ENCODE data around the gene SYCN. TPM values are rescaled to one million over a fixed set of nuclear protein-coding genes. Genes with fewer than 3 reads are reported as not detected.
"Not testable (repeated sequence)": the region's sequence is repeated elsewhere in the genome, so short reads cannot be mapped to it uniquely, and the experiment has no call there.

SYCN gene
- total and polyA plus RNA-seq, 2 experiments from 2014 or later = not detected

DNA sequence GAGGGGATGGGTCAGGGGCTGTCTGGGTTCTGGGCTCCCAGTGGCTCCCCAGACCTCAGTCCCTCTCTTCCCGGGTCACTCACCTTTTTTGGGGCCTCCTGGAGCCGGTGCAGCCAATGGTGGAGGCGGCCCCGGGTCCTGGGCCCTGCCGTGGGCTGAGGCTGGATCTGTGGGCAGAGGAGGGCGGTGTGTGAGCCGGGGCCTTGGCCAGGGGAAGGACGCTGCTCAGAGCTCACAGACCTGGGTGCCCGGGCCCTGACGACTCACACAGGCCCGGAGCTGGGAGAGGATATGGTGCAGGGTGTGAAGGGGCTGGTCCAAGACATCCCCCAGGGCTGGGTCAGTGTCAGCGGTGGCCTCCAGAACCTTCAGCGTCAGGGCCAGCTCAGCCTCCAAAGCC, 39.7 kb upstream of the SYCN start:
- H3K79me2 ChIP-seq (ENCODE audit: insufficient read depth); H3K9me2 ChIP-seq (ENCODE audit: insufficient read depth); DNase-seq; H3K4me1 ChIP-seq (ENCODE audit: insufficient read depth); H3K4me2 ChIP-seq (ENCODE audit: unreplicated experiment); H3K9ac ChIP-seq; H3K4me3 ChIP-seq; H4K20me1 ChIP-seq (ENCODE audit: insufficient read depth); H3K36me3 ChIP-seq (ENCODE audit: low read depth); H2AFZ ChIP-seq; H3K9me3 ChIP-seq (ENCODE audit: low read depth); H3K27ac ChIP-seq; H3F3A ChIP-seq (ENCODE audit: insufficient read depth); in situ Hi-C loops (cut with MboI): not testable (repeated sequence)
- 53 to 63% methylated on average over 8 to 13 of the region's 13 CpGs for WGBS, 2 experiments (ENCODE audit: low coverage in 1 of 2, low lambda C conversion rate in 2 of 2, missing lambda C conversion rate in 2 of 2)
- peaks cover 40% of the 10 kb centered on the region for H3K27me3 ChIP-seq (replicated peaks; ENCODE audit: insufficient read depth)

DNA sequence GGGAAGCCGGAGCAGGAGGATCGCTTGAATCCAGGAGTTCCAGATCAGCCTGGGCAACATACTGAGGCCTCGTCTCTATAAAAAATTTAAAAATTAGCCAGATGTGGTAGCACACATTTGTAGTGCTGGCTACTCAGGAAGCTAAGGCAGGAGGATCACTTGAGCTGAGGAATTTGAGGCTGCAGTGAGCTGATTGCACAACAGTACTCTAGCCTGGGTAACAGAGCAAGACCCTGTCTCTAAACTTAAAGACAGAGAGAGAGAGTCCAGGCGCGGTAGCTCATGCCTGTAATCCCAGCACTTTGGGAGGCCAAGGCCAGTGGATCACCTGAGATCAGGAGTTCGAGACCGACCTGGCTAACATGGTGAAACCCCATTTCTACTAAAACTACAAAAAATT, 36.4 kb upstream of the SYCN start:
- TF ChIP-seq EZH2phosphoT487 (IDR thresholded peaks at IDR 0.05; ENCODE audit: insufficient read depth, low read depth) = no peak
- TF ChIP-seq EZH2 (IDR thresholded peaks at IDR 0.05; ENCODE audit: insufficient read depth, poor library complexity, severe bottlenecking) = no peak
- 66 to 68% methylated on average over 7 of the region's 7 CpGs for WGBS, 2 experiments (ENCODE audit: low coverage in 1 of 2, low lambda C conversion rate in 2 of 2, missing lambda C conversion rate in 2 of 2)
- Histone ChIP-seq H2AFZ (no peak overlapping the region), H3K9ac (no peak overlapping the region), H3K9me2 (ENCODE audit: insufficient read depth) (no peaks in the 10 kb centered on the region), H3K4me1 (ENCODE audit: insufficient read depth) (no peaks in the 10 kb centered on the region), H3K27me3 (replicated peaks; ENCODE audit: insufficient read depth) (peaks cover 32% of the 10 kb centered on the region), H3K4me3 (no peak overlapping the region), H4K20me1 (ENCODE audit: insufficient read depth) (no peaks in the 10 kb centered on the region), H3K4me2 (ENCODE audit: unreplicated experiment) (no peak overlapping the region), H3K27ac (no peak overlapping the region), H3F3A (ENCODE audit: insufficient read depth) (no peaks in the 10 kb centered on the region), H3K9me3 (ENCODE audit: low read depth) (no peaks in the 10 kb centered on the region), H3K79me2 (ENCODE audit: insufficient read depth) (no peaks in the 10 kb centered on the region), H3K36me3 (ENCODE audit: low read depth) (no peaks in the 10 kb centered on the region)
- no peak for DNase-seq
- in situ Hi-C loops (cut with MboI) = no loop called here

- peaks cover 37% of the 10 kb centered on the region for H3K27me3 ChIP-seq (replicated peaks; ENCODE audit: insufficient read depth)
- no peak overlapping the region for H3K27ac ChIP-seq
- H3K79me2 ChIP-seq (ENCODE audit: insufficient read depth) = no peaks in the 10 kb centered on the region
- H3K4me1 ChIP-seq (ENCODE audit: insufficient read depth) = no peaks in the 10 kb centered on the region
- DNase-seq = no peak
- H3K36me3 ChIP-seq (ENCODE audit: low read depth) = no peaks in the 10 kb centered on the region
- no peaks in the 10 kb centered on the region for H4K20me1 ChIP-seq (ENCODE audit: insufficient read depth)
- H3K4me3 ChIP-seq = no peak overlapping the region
- 67 to 73% methylated on average over 6 of the region's 6 CpGs for WGBS, 2 experiments (ENCODE audit: low coverage in 1 of 2, low lambda C conversion rate in 2 of 2, missing lambda C conversion rate in 2 of 2)
- no peak overlapping the region for H3K9ac ChIP-seq
- H3K9me2 ChIP-seq (ENCODE audit: insufficient read depth) = no peaks in the 10 kb centered on the region
- no peaks in the 10 kb centered on the region for H3K9me3 ChIP-seq (ENCODE audit: low read depth)
- in situ Hi-C loops (cut with MboI) = no loop called here
- no peak overlapping the region for H2AFZ ChIP-seq
- TF ChIP-seq EZH2 (IDR thresholded peaks at IDR 0.05; ENCODE audit: insufficient read depth, poor library complexity, severe bottlenecking) (no peak), EZH2phosphoT487 (IDR thresholded peaks at IDR 0.05; ENCODE audit: insufficient read depth, low read depth) (no peak)
- no peak overlapping the region for H3K4me2 ChIP-seq (ENCODE audit: unreplicated experiment)
- no peaks in the 10 kb centered on the region for H3F3A ChIP-seq (ENCODE audit: insufficient read depth)
Observed at GRCh38 chr19:39238944-39239343, 34.9 kb upstream of the SYCN start.

DNA sequence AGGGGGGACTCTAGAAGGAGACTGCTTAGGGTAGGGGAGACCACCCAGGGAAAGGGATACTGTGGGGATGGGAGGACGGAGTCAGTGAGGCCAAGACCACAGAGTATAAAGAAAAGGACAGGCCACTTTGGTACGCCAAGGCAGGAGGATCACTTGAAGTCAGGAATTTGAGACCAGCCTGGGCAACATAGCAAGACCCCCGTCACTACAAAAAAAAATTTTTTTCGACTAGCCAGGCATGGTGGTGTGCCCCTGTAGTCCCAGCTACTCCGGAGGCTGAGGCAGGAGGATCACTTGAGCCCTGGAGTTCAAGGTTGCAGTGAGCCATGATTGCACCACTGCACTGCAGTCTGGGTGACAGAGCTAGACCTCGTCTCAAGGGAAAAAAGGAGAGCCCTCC, 34.1 kb upstream of the SYCN start:
- WGBS, 2 experiments (ENCODE audit: low coverage in 1 of 2, low lambda C conversion rate in 2 of 2, missing lambda C conversion rate in 2 of 2) = 43 to 45% methylated on average over 6 of the region's 6 CpGs
- TF ChIP-seq EZH2phosphoT487 (IDR thresholded peaks at IDR 0.05; ENCODE audit: insufficient read depth, low read depth) = no peak
- TF ChIP-seq EZH2 (IDR thresholded peaks at IDR 0.05; ENCODE audit: insufficient read depth, poor library complexity, severe bottlenecking) = no peak
- Histone ChIP-seq H3K27me3 (replicated peaks; ENCODE audit: insufficient read depth) (peaks cover 38% of the 10 kb centered on the region), H3K9me2 (ENCODE audit: insufficient read depth) (no peaks in the 10 kb centered on the region), H3K4me1 (ENCODE audit: insufficient read depth) (no peaks in the 10 kb centered on the region), H3K9ac (no peak overlapping the region), H3K4me3 (no peak overlapping the region), H3K79me2 (ENCODE audit: insufficient read depth) (no peaks in the 10 kb centered on the region), H3K4me2 (ENCODE audit: unreplicated experiment) (no peak overlapping the region), H3F3A (ENCODE audit: insufficient read depth) (no peaks in the 10 kb centered on the region), H2AFZ (no peak overlapping the region), H3K36me3 (ENCODE audit: low read depth) (no peaks in the 10 kb centered on the region), H4K20me1 (ENCODE audit: insufficient read depth) (no peaks in the 10 kb centered on the region), H3K27ac (no peak overlapping the region), H3K9me3 (ENCODE audit: low read depth) (no peaks in the 10 kb centered on the region)
- in situ Hi-C loops (cut with MboI) = no loop called here
- no peak for DNase-seq
